ENCODE measurements around the gene ANKDD1B. TPM values are rescaled to one million over a fixed set of nuclear protein-coding genes. Genes with fewer than 3 reads are reported as not detected.
A peak's percentile ranks its signal among the peaks of the same experiment; 100 is the strongest.

ANKDD1B gene
- total and polyA plus RNA-seq, 9 of the 15 experiments (the other 6 are each of a cell fraction or from before 2014, with no cell fraction given), result 0.04 to 0.29 (median 0.18) TPM; not detected in 1

GRCh38 chr5:75717082-75717922 is 106.0 kb downstream of the ANKDD1B start, which contains the start of gene POC5 (continued):
- TF ChIP-seq DEAF1 (CRISPR knock-in tag; IDR thresholded peaks at IDR 0.05) (no peak), STAG1 (CRISPR knock-in tag; IDR thresholded peaks at IDR 0.05; ENCODE audit: borderline replicate concordance) (no peak), SMARCA4 (IDR thresholded peaks at IDR 0.05) (0 out of 2 replicates have a peak, but pooled peaks have one; percentile 8), ZNF146 (CRISPR knock-in tag; IDR thresholded peaks at IDR 0.05; ENCODE audit: unreplicated experiment) (no peak), PHB (CRISPR knock-in tag; IDR thresholded peaks at IDR 0.05) (no peak), MAZ (CRISPR knock-in tag; conservative IDR thresholded peaks at IDR 0.05 in 1 of 2, IDR thresholded peaks at IDR 0.05 in 1 of 2) (peak; percentile 37 to 54; a peak in 3 of 4 replicates), MAFG (tag; conservative IDR thresholded peaks at IDR 0.05) (peak; percentile 88), EGR1 (conservative IDR thresholded peaks at IDR 0.05) (0 out of 2 replicates have a peak, but pooled peaks have one; percentile 16), C11orf30 (IDR thresholded peaks at IDR 0.05; ENCODE audit: low read depth) (peak; percentile 97), ZNF41 (CRISPR knock-in tag; conservative IDR thresholded peaks at IDR 0.05) (no peak), CHCHD3 (CRISPR knock-in tag; IDR thresholded peaks at IDR 0.05) (no peak), ELF1 (tag; IDR thresholded peaks at IDR 0.05) (peak; percentile 90), ZBTB2 (IDR thresholded peaks at IDR 0.05) (no peak), ZZZ3 (IDR thresholded peaks at IDR 0.05) (0 out of 2 replicates have a peak, but pooled peaks have one; percentile 72), ZNF280B (CRISPR knock-in tag; IDR thresholded peaks at IDR 0.05) (no peak), HDGF (IDR thresholded peaks at IDR 0.05) (no peak), SNIP1 (IDR thresholded peaks at IDR 0.05; ENCODE audit: low read depth) (no peak), PBX2 (CRISPR knock-in tag; IDR thresholded peaks at IDR 0.05; ENCODE audit: low read depth) (no peak), PBX2 (tag; conservative IDR thresholded peaks at IDR 0.05; ENCODE audit: low read depth) (0 out of 2 replicates have a peak, but pooled peaks have one; percentile 25), ZNF311 (CRISPR knock-in tag; IDR thresholded peaks at IDR 0.05) (no peak), ZFP1 (CRISPR knock-in tag; IDR thresholded peaks at IDR 0.05) (no peak), ZNF589 (CRISPR knock-in tag; IDR thresholded peaks at IDR 0.05; ENCODE audit: low read depth) (peak; percentile 51; the same call in 1 of the 2 replicates), ZNF282 (CRISPR knock-in tag; IDR thresholded peaks at IDR 0.05) (no peak)

Measured in K562 (cell line).